ENCODE data around the gene SLC9A9.

Gene SLC9A9

GRCh38 chr3:143266927-143267326 lies 581.3 kb downstream of the SLC9A9 start:
- no peak for DNase-seq

GRCh38 chr3:143266511-143266910 lies 581.8 kb downstream of the SLC9A9 start:
- DNase-seq: no peak

GRCh38 chr3:143265501-143266070 lies 582.7 kb downstream of the SLC9A9 start:
- DNase-seq: no peak

- no peak for DNase-seq
These were observed 584.3 kb downstream of the SLC9A9 start for GRCh38 chr3:143263852-143264513.

GRCh38 chr3:143261848-143262247 lies 586.4 kb downstream of the SLC9A9 start:
- no peak for DNase-seq

- peak; percentile 4 for DNase-seq
These were observed 589.6 kb downstream of the SLC9A9 start for GRCh38 chr3:143258692-143259091.

- DNase-seq: no peak
These were observed 591.9 kb downstream of the SLC9A9 start for GRCh38 chr3:143256416-143256815.

- no peak for DNase-seq
These were observed 592.5 kb downstream of the SLC9A9 start for GRCh38 chr3:143255739-143256138.

- DNase-seq: no peak
These were observed 595.3 kb downstream of the SLC9A9 start for GRCh38 chr3:143252931-143253330.

- DNase-seq: no peak
These were observed 599.3 kb downstream of the SLC9A9 start for GRCh38 chr3:143249014-143249413.

- no peak for DNase-seq
These were observed 601.2 kb downstream of the SLC9A9 start for GRCh38 chr3:143247073-143247472.

- DNase-seq: no peak
These were observed 602.6 kb downstream of the SLC9A9 start for GRCh38 chr3:143245692-143246091.

- no peak for DNase-seq
These were observed 603.7 kb downstream of the SLC9A9 start for GRCh38 chr3:143244516-143245063.

GRCh38 chr3:143243686-143244085 lies 604.6 kb downstream of the SLC9A9 start:
- no peak for DNase-seq

GRCh38 chr3:143242691-143243090 lies 605.6 kb downstream of the SLC9A9 start:
- no peak for DNase-seq

- DNase-seq: no peak
These were observed 606.2 kb downstream of the SLC9A9 start for GRCh38 chr3:143242101-143242500.

GRCh38 chr3:143241481-143241951 lies 606.8 kb downstream of the SLC9A9 start:
- DNase-seq: no peak

- DNase-seq: no peak
These were observed 607.4 kb downstream of the SLC9A9 start for GRCh38 chr3:143240886-143241285.

- no peak for DNase-seq
These were observed 609.2 kb downstream of the SLC9A9 start for GRCh38 chr3:143239031-143239430.

- DNase-seq: no peak
These were observed 611.1 kb downstream of the SLC9A9 start for GRCh38 chr3:143237077-143237627.

GRCh38 chr3:143236226-143236964 lies 611.9 kb downstream of the SLC9A9 start:
- peak; percentile 55 for DNase-seq

GRCh38 chr3:143235614-143236204 lies 612.6 kb downstream of the SLC9A9 start:
- DNase-seq: no peak

- no peak for DNase-seq
These were observed 613.7 kb downstream of the SLC9A9 start for GRCh38 chr3:143234526-143234925.
